Thoracic aorta (tissue), 2 donors: ENCODE results near the gene RER1. TPM values are rescaled to one million over a fixed set of nuclear protein-coding genes. Genes with fewer than 3 reads are reported as not detected.

Experiments used
- ATAC-seq: fragments of 150-250 bp; one replicate; pipeline ENCODE4 v1.8.0; 2017; ENCODE audit warnings: low read depth; ENCODE audit not compliant: insufficient number of reproducible peaks, low FRiP score
- DNase-seq: peaks from one replicate; pipeline ENCODE4 v3.0.0-alpha.2; 2020; ENCODE audit warnings: low spot score
- H3K27ac ChIP-seq, 2 donors: fragments of 200-600 bp; sonication (generic); 1 replicate in 1 of 2; 2 replicates in 1 of 2; pipeline ENCODE4 v1.5.1; 2016; ENCODE audit warnings: mild to moderate bottlenecking in 2 of 2, moderate library complexity in 2 of 2
- H3K27me3 ChIP-seq: fragments of 200-600 bp; sonication (generic); replicated peaks from 2 replicates; pipeline ENCODE4 v1.6.0; 2016; ENCODE audit warnings: mild to moderate bottlenecking; ENCODE audit not compliant: insufficient read depth
- H3K36me3 ChIP-seq: fragments of 200-600 bp; sonication (generic); one replicate; pipeline ENCODE4 v1.5.1; 2016
- H3K4me1 ChIP-seq, 2 donors: fragments of 200-600 bp; sonication (generic); 1 replicate in 1 of 2; 2 replicates in 1 of 2; pipeline versions ENCODE4 v1.5.1 to v1.6.0; 2016; ENCODE audit warnings: low read depth in 2 of 2, mild to moderate bottlenecking in 1 of 2; ENCODE audit not compliant: control insufficient read depth in 1 of 2
- H3K4me3 ChIP-seq: fragments of 200-600 bp; sonication (generic); 2 replicates; pipeline ENCODE4 v1.5.1; 2016; ENCODE audit warnings: mild to moderate bottlenecking
- H3K9me3 ChIP-seq: fragments of 200-600 bp; sonication (generic); 2 replicates; pipeline ENCODE4 v1.5.1; 2016
- CTCF ChIP-seq: fragments of 200-600 bp; sonication (generic); IDR thresholded peaks from one replicate; pipeline ENCODE4 v1.5.1; 2019; ENCODE audit warnings: antibody characterized with exemption
- total RNA-seq, 2 donors: library from RNA; depleted of rRNA; stranded (reverse); fragments of >200 nt; gene quantifications; one replicate each; pipeline versions ENCODE4 v1.1.0 to v1.2.3, GENCODE V29; 2016

RER1 gene
- total RNA-seq, 2 donors from 2014 or later, result 68.6 to 76.3 TPM

- Histone ChIP-seq H3K36me3 (no peaks in the 10 kb centered on the region), H3K27me3 (no peaks in the 10 kb centered on the region), H3K4me1 (no peaks in the 10 kb centered on the region), H3K9me3 (no peaks in the 10 kb centered on the region), H3K4me3 (no peak overlapping the region), H3K27ac (no peak overlapping the region)
- DNase-seq (no peak), ATAC-seq (no peak)
- TF ChIP-seq CTCF, result no peak
Measured at GRCh38 chr1:2445162-2445822, 53.7 kb downstream of the RER1 start.

- no peak for DNase-seq
- Histone ChIP-seq H3K4me3 (no peak overlapping the region), H3K27ac (no peak overlapping the region), H3K4me1 (no peaks in the 10 kb centered on the region), H3K9me3 (no peaks in the 10 kb centered on the region), H3K27me3 (no peaks in the 10 kb centered on the region), H3K36me3 (no peaks in the 10 kb centered on the region)
- no peak for TF ChIP-seq CTCF
- ATAC-seq, result no peak
Measured at GRCh38 chr1:2445823-2446215, 54.2 kb downstream of the RER1 start.

GRCh38 chr1:2446394-2446793 is 54.8 kb downstream of the RER1 start:
- Histone ChIP-seq H3K36me3 (no peaks in the 10 kb centered on the region), H3K27ac (no peak overlapping the region), H3K9me3 (no peaks in the 10 kb centered on the region), H3K4me3 (no peak overlapping the region), H3K27me3 (no peaks in the 10 kb centered on the region), H3K4me1 (no peaks in the 10 kb centered on the region)
- no peak for TF ChIP-seq CTCF
- no peak for ATAC-seq
- DNase-seq, result no peak

GRCh38 chr1:2446861-2447260 is 55.2 kb downstream of the RER1 start:
- Histone ChIP-seq H3K4me1 (no peaks in the 10 kb centered on the region), H3K9me3 (no peaks in the 10 kb centered on the region), H3K36me3 (no peaks in the 10 kb centered on the region), H3K27ac (no peak overlapping the region), H3K27me3 (no peaks in the 10 kb centered on the region), H3K4me3 (no peak overlapping the region)
- TF ChIP-seq CTCF, result no peak
- ATAC-seq (no peak), DNase-seq (no peak)

GRCh38 chr1:2447276-2448097 is 55.8 kb downstream of the RER1 start:
- no peaks in the 10 kb centered on the region for H3K27me3 ChIP-seq

More at GRCh38 chr1:2447276-2448097, 55.8 kb downstream of the RER1 start:
- no peak overlapping the region for H3K27ac ChIP-seq
- H3K36me3 ChIP-seq, result no peaks in the 10 kb centered on the region
- no peaks in the 10 kb centered on the region for H3K9me3 ChIP-seq
- H3K4me3 ChIP-seq, result no peak overlapping the region
- no peak for TF ChIP-seq CTCF
- H3K4me1 ChIP-seq, result no peaks in the 10 kb centered on the region
- no peak for ATAC-seq
- DNase-seq, result no peak
